PC-9 (cell line): Measurements from ENCODE around the gene VPS35.
"Not testable (repeated sequence)": the region's sequence is repeated elsewhere in the genome, so short reads cannot be mapped to it uniquely, and the experiment has no call there.

Experiments
- EZH2 ChIP-seq: fragments of 200-600 bp; sonication (generic); IDR thresholded peaks from 2 replicates; pipeline ENCODE4 v1.8.0; 2017; ENCODE audit warnings: antibody characterized with exemption, low read depth
- TF ChIP-seq, protein P1 (sequence below): fragments of 200-600 bp; sonication (generic); conservative IDR thresholded peaks from 2 replicates; pipeline ENCODE4 v1.6.1; 2017; ENCODE audit warnings: mixed run types, antibody characterized with exemption, mild to moderate bottlenecking, moderate library complexity

- TF ChIP-seq, protein P1, sequence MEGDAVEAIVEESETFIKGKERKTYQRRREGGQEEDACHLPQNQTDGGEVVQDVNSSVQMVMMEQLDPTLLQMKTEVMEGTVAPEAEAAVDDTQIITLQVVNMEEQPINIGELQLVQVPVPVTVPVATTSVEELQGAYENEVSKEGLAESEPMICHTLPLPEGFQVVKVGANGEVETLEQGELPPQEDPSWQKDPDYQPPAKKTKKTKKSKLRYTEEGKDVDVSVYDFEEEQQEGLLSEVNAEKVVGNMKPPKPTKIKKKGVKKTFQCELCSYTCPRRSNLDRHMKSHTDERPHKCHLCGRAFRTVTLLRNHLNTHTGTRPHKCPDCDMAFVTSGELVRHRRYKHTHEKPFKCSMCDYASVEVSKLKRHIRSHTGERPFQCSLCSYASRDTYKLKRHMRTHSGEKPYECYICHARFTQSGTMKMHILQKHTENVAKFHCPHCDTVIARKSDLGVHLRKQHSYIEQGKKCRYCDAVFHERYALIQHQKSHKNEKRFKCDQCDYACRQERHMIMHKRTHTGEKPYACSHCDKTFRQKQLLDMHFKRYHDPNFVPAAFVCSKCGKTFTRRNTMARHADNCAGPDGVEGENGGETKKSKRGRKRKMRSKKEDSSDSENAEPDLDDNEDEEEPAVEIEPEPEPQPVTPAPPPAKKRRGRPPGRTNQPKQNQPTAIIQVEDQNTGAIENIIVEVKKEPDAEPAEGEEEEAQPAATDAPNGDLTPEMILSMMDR: not testable (repeated sequence)
- not testable (repeated sequence) for TF ChIP-seq EZH2
These were observed 65.3 kb downstream of the VPS35 start for GRCh38 chr16:46623707-46624106.
